GM12891 (cell line): Measurements from ENCODE around the gene UGT1A4.

Experiments
- PAX5 ChIP-seq: IDR thresholded peaks from 2 replicates; pipeline ENCODE4 v1.6.1; 2011; ENCODE audit warnings: low read length, moderate library complexity, mild to moderate bottlenecking; ENCODE audit not compliant: insufficient read depth, severe bottlenecking
- POLR2A ChIP-seq: IDR thresholded peaks from 2 replicates; pipeline ENCODE4 v1.6.1; 2011; ENCODE audit warnings: low read depth, low read length, control low read depth
- POLR2AphosphoS5 ChIP-seq: IDR thresholded peaks from 2 replicates; pipeline ENCODE4 v1.6.1; 2011; ENCODE audit warnings: low read depth, low read length, control low read depth
- POU2F2 ChIP-seq: IDR thresholded peaks from 2 replicates; pipeline ENCODE4 v1.6.1; 2011; ENCODE audit warnings: low read depth, mild to moderate bottlenecking, control low read depth, low read length, moderate library complexity
- SPI1 ChIP-seq: IDR thresholded peaks from 2 replicates; pipeline ENCODE4 v1.6.1; 2011; ENCODE audit warnings: low read depth, low read length, control low read depth
- TAF1 ChIP-seq: IDR thresholded peaks from 2 replicates; pipeline ENCODE4 v1.6.1; 2011; ENCODE audit warnings: low read depth, low read length, control low read depth

DNA sequence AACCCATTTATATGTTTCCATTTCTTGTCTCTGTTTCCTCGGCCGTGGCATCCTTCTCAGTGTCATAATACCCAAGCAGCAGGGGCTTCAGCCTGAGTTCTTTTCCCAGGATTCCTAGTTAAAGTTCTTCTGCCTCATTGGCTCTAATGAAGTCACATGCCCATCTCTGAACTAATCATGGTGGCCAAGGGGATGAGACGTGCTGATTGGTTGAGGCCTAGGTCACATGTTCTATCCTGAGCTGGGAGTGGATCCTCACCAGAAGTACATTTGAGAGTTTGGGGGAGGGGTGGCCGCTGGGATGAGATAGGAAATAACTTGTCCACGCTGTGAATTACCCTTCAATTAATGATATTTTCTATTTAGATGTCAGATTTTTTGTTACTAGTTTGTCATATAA, 9.6 kb upstream of the UGT1A4 start:
- TF ChIP-seq POLR2A (no peak), POLR2AphosphoS5 (no peak), TAF1 (no peak), SPI1 (no peak), PAX5 (no peak), POU2F2 (no peak)
